ENCODE results near the gene MAPK8.
A peak's percentile ranks its signal among the peaks of the same experiment; 100 is the strongest.
"Not testable (repeated sequence)": the region's sequence is repeated elsewhere in the genome, so short reads cannot be mapped to it uniquely, and the experiment has no call there.

MAPK8 gene

GRCh38 chr10:48306265-48306869 lies at the start of gene MAPK8:
Gene MAPK8 (plus strand): TSS chr10:48306677. CDS start chr10:48401661, 94,984 bp downstream.
- DNase-seq (ENCODE audit: low read depth in 2 of 2), result peak; percentile 81 to 85

- DNase-seq (ENCODE audit: low read depth in 2 of 2), result no peak
Observed at GRCh38 chr10:48257407-48257961, 49.0 kb upstream of the MAPK8 start.

- no peak for DNase-seq (ENCODE audit: low read depth in 2 of 2)
Observed at GRCh38 chr10:48258105-48258504, 48.4 kb upstream of the MAPK8 start.

DNA sequence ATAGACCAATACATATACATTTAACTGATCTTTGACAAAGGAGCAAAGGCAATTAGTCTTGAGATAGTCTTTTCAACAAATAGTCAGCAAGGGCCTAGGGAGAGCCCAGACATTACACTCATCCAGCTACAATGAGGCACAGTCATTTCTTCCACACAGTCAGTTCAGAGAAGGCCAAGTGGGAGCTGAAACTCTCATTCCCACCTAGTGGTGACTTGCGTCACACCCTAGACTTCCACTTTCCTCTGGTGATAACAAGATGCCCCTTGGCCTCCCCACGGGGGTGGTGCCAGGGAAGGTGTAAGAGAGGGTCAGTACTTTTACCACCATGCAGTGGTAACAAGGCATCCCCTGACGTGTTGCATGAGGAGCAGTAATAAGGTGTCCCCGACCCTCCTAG lies 39.9 kb upstream of the MAPK8 start:
- no peak for DNase-seq (ENCODE audit: low read depth in 2 of 2)

GRCh38 chr10:48271047-48271730 lies 35.3 kb upstream of the MAPK8 start:
- DNase-seq (ENCODE audit: low read depth in 2 of 2), result no peak

- DNase-seq (ENCODE audit: low read depth in 2 of 2), result no peak
Observed at GRCh38 chr10:48272682-48273081, 33.8 kb upstream of the MAPK8 start.

GRCh38 chr10:48273741-48274140 lies 32.7 kb upstream of the MAPK8 start:
- no peak for DNase-seq (ENCODE audit: low read depth in 2 of 2)

DNA sequence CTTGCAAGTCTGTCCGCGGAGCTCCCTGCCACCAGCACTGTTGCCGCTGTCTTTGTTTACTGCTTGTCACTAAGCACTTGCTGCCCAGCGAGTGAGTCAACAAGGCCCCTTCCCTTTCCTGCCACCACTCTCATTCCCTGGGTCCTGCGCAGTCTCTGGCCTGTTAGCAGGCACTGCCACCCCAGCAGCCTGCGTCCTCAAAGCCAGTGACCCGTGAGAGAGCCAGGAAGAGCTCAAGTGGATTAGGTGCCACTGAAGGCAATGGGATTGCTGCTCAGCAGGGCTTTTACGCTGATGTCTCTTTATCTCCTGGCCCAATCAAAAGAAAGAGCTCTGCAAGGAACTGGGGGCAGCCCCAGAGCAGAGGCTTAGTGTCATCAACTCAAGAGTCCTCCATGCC lies 31.8 kb upstream of the MAPK8 start, which contains the start of gene FRMPD2:
FRMPD2 (minus strand) TSS at position 61 of the 400 bp plus-strand sequence. CDS start 129 bp downstream, outside the sequence.
- DNase-seq (ENCODE audit: low read depth in 2 of 2), result no peak

- no peak for DNase-seq (ENCODE audit: low read depth in 2 of 2)
Observed at GRCh38 chr10:48277093-48277492, 29.4 kb upstream of the MAPK8 start.

DNA sequence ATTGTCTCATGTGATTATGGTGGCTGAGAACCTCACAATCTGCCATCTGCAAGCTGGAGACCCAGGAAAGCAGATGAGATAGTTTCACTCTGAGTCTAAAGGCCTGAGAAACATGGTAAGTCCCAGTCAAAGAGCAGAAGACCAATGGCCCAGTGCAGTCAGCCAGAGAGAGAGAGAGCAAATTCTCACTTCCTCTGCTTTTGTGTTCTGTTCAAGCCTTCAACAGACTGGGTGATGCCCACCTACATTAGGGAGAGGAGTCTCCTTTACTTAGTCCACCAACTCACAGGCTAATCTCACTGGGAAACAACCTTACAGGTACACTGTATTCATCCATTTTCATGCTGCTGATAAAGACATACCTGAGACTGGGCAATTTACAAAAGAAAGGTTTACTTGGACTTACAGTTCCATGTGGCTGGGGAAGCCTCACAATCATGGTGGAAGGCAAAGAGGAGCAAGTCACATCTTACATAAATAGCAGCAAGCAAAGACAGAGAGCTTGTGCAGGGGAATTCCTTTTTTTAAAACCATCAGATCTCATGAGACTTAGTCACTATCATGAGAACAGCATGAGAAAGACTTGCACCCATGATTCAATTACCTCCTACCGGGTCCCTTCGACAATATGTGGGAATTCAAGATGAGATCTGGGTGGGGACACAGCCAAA lies 27.3 kb upstream of the MAPK8 start:
- no peak for DNase-seq (ENCODE audit: low read depth in 2 of 2)

DNA sequence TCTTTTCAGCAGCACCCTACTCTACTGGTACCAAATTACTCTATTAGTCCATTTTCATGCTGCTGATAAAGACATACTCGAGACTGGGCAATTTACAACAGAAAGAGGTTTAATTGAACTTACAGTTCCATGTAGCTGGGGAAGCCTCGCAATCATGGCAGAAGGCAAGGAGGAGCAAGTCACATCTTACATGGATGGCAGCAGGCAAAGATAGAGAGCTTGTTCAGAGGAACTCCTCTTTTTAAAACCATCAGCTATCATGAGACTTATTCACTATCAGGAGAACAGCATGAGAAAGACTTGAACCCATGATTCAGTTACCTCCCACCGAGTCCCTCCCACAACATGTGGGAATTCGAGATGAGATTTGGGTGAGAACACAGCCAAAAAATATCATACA lies 24.8 kb upstream of the MAPK8 start:
- DNase-seq (ENCODE audit: low read depth in 2 of 2), result not testable (repeated sequence)

DNA sequence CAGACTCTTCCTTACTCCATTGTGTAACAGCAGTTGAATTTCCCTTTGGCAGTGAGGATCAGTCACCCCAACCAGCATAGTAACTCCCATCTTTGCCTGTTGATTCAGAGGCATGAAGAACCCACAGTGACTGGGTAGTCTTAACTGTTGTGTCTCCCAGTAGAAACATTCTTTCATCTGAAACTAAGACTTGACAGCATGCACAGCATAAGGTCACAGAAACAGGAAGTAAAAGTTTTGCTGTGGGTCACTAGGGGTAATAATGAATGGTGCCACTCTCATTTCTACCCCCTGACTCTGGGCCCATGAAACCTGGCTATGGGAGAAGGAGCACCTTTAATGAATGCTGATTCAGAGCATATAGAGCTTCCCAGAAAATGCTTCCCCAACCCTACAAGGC lies 23.6 kb upstream of the MAPK8 start:
- no peak for DNase-seq (ENCODE audit: low read depth in 2 of 2)

DNA sequence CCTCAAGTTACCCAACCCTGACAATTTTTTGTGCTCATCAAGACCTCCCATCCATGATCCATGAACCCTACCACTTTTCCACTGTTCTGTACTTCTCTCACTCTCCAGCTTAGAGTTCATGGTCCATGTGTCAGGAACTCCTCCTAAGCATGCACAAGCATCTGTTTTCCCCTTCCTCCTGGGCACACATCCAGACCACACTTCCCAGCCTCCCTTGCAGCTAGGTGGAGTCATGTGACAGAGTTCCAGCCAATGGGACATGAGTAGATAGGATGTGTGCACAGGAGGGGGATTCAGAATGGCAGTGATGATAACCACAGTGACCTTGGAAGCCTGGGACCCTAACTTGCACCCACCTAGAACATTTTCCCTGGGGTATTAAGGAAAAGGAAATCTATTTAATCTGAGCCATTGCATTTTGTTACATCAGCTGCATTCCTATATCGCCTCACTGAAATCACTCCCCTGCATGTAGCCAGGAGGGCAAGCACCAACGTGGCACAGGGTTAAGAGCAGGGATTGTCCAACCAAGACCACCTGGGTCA lies 22.4 kb upstream of the MAPK8 start:
- no peak for DNase-seq (ENCODE audit: low read depth in 2 of 2)

- DNase-seq (ENCODE audit: low read depth in 2 of 2), result no peak
Observed at GRCh38 chr10:48284811-48285210, 21.7 kb upstream of the MAPK8 start.

DNA sequence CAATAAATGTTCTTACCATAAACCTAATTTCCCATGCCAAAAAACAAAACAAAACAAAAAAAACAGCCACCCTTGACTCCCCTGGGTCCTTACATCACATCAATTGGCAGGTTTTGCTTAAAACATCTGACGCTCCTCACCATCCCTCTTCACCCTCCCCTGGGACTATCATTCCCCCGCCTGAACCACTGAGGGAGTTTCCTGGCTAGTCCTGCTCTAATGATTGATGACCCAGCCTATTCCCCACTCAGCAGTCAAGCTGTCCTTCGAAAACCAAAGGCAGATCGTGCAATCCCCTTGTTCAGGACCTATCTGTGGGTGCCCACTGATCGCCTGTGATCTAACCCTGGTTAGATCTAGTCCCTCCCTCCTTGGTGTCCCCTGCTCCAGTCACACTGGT lies 20.8 kb upstream of the MAPK8 start:
- DNase-seq (ENCODE audit: low read depth in 2 of 2), result no peak

- no peak for DNase-seq (ENCODE audit: low read depth in 2 of 2)
Observed at GRCh38 chr10:48286356-48286755, 20.1 kb upstream of the MAPK8 start.

- DNase-seq (ENCODE audit: low read depth in 2 of 2), result no peak
Observed at GRCh38 chr10:48287417-48288391, 18.8 kb upstream of the MAPK8 start.

GRCh38 chr10:48288661-48289060 lies 17.8 kb upstream of the MAPK8 start:
- DNase-seq (ENCODE audit: low read depth in 2 of 2), result no peak

GRCh38 chr10:48289501-48290238 lies 16.8 kb upstream of the MAPK8 start:
- peak in 1 of 2 experiments; percentile 32 for DNase-seq (ENCODE audit: low read depth in 2 of 2)

GRCh38 chr10:48290286-48290685 lies 16.2 kb upstream of the MAPK8 start:
- DNase-seq (ENCODE audit: low read depth in 2 of 2), result no peak
